Activated naive CD8-positive, alpha-beta T cell treated with anti-CD3 and anti-CD28 coated beads, Interleukin-2, amount 50 U/mL, for 24 hours (primary cell): Measurements from ENCODE around the gene PATL1.

Source experiments
- ATAC-seq: fragments of 150-1000 bp; cut with Tn5 transposase; one replicate; pipeline ENCODE4 v1.10.0; 2021
- DNase-seq: peaks from one replicate; pipeline ENCODE4 v3.0.0; 2021
- H3K27ac Mint-ChIP-seq: one replicate; pipeline ENCODE4 v1.8.0; 2021; ENCODE audit warnings: mild to moderate bottlenecking, mixed read lengths
- H3K27me3 Mint-ChIP-seq: one replicate; pipeline ENCODE4 v1.8.0; 2021; ENCODE audit warnings: mixed read lengths
- H3K36me3 Mint-ChIP-seq: one replicate; pipeline ENCODE4 v1.8.0; 2021; ENCODE audit warnings: low read depth, mixed read lengths
- H3K4me1 Mint-ChIP-seq: one replicate; pipeline ENCODE4 v1.8.0; 2021; ENCODE audit warnings: mixed read lengths
- H3K4me3 Mint-ChIP-seq: one replicate; pipeline ENCODE4 v1.8.0; 2021; ENCODE audit warnings: mild to moderate bottlenecking, moderate library complexity, mixed read lengths
- H3K9me3 Mint-ChIP-seq: one replicate; pipeline ENCODE4 v1.8.0; 2021; ENCODE audit warnings: mixed read lengths

Gene PATL1

DNA sequence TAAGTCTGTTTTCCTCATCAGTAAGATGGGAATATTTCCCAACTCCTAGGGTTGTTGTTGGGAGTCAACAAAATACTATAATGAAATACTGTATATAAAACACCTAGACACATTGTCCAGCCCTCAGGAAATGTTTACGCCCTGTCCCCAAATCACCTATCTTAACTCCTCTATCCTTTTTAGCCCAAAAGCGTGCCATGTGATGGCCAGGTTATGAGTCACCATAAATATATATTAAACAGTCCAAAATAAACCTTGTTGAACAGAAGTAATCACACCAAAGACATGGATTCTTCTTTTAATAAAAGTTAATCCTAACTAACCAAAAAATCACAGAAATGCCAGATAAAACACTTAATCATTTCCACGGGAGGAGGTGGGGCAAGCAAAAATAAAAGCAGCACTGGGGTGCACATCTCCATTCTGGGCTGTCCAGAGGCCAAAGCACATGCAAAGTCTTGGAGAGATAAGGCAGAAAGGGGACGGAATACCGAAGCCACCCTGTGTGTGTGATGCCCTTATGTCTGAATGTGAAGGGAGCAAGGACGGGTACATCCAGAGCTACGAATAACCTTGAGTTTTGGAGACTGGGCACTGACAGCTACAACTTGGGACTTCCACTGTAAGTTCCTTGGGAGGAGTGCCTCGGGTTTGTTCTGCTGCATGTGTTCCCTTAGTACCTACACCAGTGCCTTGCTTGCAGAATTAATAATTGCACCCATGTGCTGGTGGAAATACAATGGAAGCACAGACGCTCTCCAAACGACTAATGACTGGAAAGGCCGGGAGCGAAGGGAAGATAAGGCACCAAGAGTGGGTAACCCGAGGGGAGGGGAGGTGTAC is 54.3 kb downstream of the PATL1 start:
- peaks cover 17% of the 10 kb centered on the region for H3K36me3 Mint-ChIP-seq
- H3K27ac Mint-ChIP-seq, result peak overlapping the region; percentile 86
- DNase-seq (no peak), ATAC-seq (no peak)
- H3K4me3 Mint-ChIP-seq, result peak overlapping the region; percentile 98
- no peaks in the 10 kb centered on the region for H3K9me3 Mint-ChIP-seq
- peaks cover 2% of the 10 kb centered on the region for H3K27me3 Mint-ChIP-seq
- peaks cover 65% of the 10 kb centered on the region for H3K4me1 Mint-ChIP-seq

GRCh38 chr11:59611570-59612565 is 57.0 kb downstream of the PATL1 start:
- Mint-ChIP-seq H3K27ac (no peak overlapping the region), H3K4me3 (no peak overlapping the region), H3K27me3 (peaks cover 2% of the 10 kb centered on the region), H3K4me1 (peaks cover 60% of the 10 kb centered on the region), H3K36me3 (peaks cover 36% of the 10 kb centered on the region), H3K9me3 (no peaks in the 10 kb centered on the region)
- DNase-seq, result no peak
- ATAC-seq, result no peak

- H3K4me3 Mint-ChIP-seq, result no peak overlapping the region
- peak; percentile 48 for ATAC-seq
Measured at GRCh38 chr11:59610289-59610688, 58.5 kb downstream of the PATL1 start.

DNA sequence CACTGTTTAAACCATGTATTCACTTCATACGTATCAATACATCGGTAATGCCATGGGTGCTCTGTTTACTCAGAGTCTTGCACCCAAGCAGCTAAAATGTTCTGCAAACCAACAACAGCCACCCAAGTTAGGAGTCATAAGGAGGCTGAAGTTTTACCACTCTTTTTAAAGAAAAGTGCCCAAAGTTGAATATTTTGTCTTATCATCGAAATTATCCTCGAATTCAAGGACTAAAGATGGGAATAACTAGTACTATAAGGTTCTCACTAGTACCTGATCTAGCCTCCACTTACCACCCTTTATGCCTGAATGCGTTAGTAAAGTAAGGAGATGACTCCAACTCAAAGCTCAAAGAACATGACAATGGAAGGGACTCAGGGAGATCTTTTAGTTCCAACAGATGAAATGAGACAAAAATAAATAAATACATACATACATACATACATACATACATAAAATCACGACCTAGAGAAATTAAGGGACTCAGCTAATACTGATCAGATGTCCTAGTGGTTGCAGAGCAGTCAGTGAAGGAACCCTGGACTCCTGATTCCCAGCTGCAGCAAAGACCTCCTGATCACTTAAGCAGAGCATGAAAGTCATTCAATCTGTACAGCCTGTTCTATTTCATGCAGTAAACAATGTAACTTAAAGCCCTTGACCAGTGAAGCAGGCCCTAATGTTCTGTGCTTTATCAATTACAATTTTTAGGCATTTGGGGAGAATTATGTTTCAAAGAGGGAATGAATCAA is 61.0 kb downstream of the PATL1 start:
- no peaks in the 10 kb centered on the region for H3K9me3 Mint-ChIP-seq
- peaks cover 32% of the 10 kb centered on the region for H3K4me1 Mint-ChIP-seq
- DNase-seq, result no peak
- no peak overlapping the region for H3K4me3 Mint-ChIP-seq
- H3K36me3 Mint-ChIP-seq, result peaks cover 46% of the 10 kb centered on the region
- no peak overlapping the region for H3K27ac Mint-ChIP-seq
- H3K27me3 Mint-ChIP-seq, result no peaks in the 10 kb centered on the region
- ATAC-seq, result no peak

More at GRCh38 chr11:59610289-59610688, 58.5 kb downstream of the PATL1 start:
- Mint-ChIP-seq H3K27me3 (no peaks in the 10 kb centered on the region), H3K4me1 (peaks cover 49% of the 10 kb centered on the region), H3K9me3 (no peaks in the 10 kb centered on the region), H3K27ac (no peak overlapping the region), H3K36me3 (peaks cover 42% of the 10 kb centered on the region)
- peak; percentile 8 for DNase-seq

DNA sequence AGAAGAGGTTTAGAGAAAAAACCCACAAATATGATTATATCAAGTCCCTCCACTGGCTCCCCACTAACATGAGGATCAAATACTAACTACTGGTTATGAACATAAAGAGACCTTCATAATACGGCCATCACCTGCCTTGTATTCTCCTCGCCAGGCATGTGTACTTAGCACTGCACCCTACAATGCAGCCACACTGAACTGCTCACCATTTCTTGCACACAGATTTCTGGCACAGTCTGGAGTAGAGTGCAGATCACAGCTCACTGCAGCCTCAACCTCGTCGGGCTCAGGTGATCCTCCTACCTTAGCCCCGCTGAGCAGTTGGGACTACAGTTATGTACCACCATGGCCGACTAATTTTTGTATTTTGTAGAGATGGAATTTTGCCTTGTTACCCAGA is 66.4 kb downstream of the PATL1 start:
- DNase-seq, result no peak
- Mint-ChIP-seq H3K4me3 (no peak overlapping the region), H3K4me1 (peaks cover 4% of the 10 kb centered on the region), H3K9me3 (no peaks in the 10 kb centered on the region), H3K36me3 (peaks cover 56% of the 10 kb centered on the region), H3K27ac (no peak overlapping the region), H3K27me3 (no peaks in the 10 kb centered on the region)
- no peak for ATAC-seq

DNA sequence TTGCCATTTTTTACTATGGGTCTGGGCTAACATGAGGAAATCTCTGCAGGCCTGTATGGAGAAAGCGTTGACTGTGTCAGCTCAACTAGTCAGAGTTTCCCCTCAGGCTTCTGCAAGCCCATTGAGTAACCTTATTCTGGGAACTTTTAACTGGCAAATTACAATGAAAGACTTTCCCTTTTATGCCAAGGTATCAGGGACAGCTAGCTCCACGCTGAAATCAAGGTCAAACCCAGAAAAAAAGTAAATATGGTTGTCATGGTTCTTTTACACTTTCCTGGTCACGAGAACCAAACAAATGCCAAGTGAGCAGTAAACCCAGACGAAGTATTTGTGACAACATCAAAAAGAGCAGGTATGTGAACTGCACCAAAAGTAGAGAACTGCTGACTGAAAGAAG is 67.0 kb downstream of the PATL1 start:
- peak overlapping the region; percentile 41 for H3K27ac Mint-ChIP-seq

DNA sequence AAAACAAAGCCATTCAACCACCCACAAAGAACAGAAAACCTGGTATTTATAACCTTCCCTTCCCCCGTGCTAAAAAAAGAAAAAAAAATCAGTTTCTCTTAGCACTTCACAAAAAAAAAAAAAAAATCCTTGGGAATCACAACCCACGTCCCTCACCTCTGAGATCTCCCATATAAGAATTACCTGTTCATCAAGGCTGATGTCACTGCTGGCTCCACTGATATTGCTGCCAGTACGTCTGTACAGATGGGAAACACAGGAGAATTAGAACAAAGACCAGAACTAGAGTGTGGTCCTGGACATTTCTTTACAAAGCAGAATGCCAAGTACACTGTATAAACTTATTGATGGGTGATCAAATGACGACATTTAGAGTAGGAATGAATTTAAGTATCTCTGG is 68.2 kb downstream of the PATL1 start:
- DNase-seq (no peak), ATAC-seq (no peak)
- peaks cover 56% of the 10 kb centered on the region for H3K36me3 Mint-ChIP-seq
- H3K9me3 Mint-ChIP-seq, result no peaks in the 10 kb centered on the region
- H3K4me1 Mint-ChIP-seq, result peaks cover 4% of the 10 kb centered on the region
- no peaks in the 10 kb centered on the region for H3K27me3 Mint-ChIP-seq
- H3K27ac Mint-ChIP-seq, result no peak overlapping the region
- H3K4me3 Mint-ChIP-seq, result no peak overlapping the region

More for the DNA sequence above, 67.0 kb downstream of the PATL1 start:
- peaks cover 4% of the 10 kb centered on the region for H3K4me1 Mint-ChIP-seq
- peaks cover 53% of the 10 kb centered on the region for H3K36me3 Mint-ChIP-seq
- H3K9me3 Mint-ChIP-seq, result no peaks in the 10 kb centered on the region
- ATAC-seq (no peak), DNase-seq (no peak)
- H3K4me3 Mint-ChIP-seq, result no peak overlapping the region
- H3K27me3 Mint-ChIP-seq, result no peaks in the 10 kb centered on the region

GRCh38 chr11:59600234-59600633 is 68.6 kb downstream of the PATL1 start:
- Mint-ChIP-seq H3K4me1 (peaks cover 4% of the 10 kb centered on the region), H3K27ac (no peak overlapping the region), H3K9me3 (no peaks in the 10 kb centered on the region), H3K4me3 (no peak overlapping the region), H3K36me3 (peaks cover 60% of the 10 kb centered on the region), H3K27me3 (no peaks in the 10 kb centered on the region)
- ATAC-seq (no peak), DNase-seq (no peak)

DNA sequence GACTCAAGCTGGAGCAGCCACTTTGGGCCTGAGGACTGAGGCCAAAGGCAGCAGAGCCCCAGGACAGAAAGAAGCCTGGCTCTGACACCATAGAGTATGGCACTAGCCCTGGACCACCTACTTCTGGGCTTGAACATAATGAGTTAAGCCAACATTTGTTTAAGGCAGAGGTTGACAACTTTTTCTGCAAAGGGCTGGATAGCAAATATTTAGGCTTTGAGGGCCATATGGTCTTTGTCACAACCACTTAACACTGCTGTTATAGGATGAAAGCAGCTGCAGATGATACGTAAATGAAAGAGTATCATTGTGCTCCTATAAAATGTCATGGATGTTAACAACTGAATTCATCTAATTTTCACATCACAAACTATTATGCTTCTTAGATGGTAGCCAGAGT is 69.9 kb downstream of the PATL1 start:
- H3K4me1 Mint-ChIP-seq, result peaks cover 4% of the 10 kb centered on the region
- no peak overlapping the region for H3K27ac Mint-ChIP-seq
- DNase-seq, result no peak
- H3K36me3 Mint-ChIP-seq, result peaks cover 67% of the 10 kb centered on the region
- H3K27me3 Mint-ChIP-seq, result no peaks in the 10 kb centered on the region
- no peak overlapping the region for H3K4me3 Mint-ChIP-seq
- ATAC-seq, result no peak
- H3K9me3 Mint-ChIP-seq, result no peaks in the 10 kb centered on the region
